ENCODE data around the gene GALNT2. TPM values are rescaled to one million over a fixed set of nuclear protein-coding genes. Genes with fewer than 3 reads are reported as not detected.
A peak's percentile ranks its signal among the peaks of the same experiment; 100 is the strongest.

The GALNT2 gene
- polyA plus RNA-seq, 1 donor = 62.2 TPM

- DNase-seq (ENCODE audit: low read depth) = no peak
Observed at GRCh38 chr1:230299191-230300006, 232.4 kb downstream of the GALNT2 start.

GRCh38 chr1:230300322-230301301 is 233.6 kb downstream of the GALNT2 start:
- DNase-seq (ENCODE audit: low read depth) = no peak

- DNase-seq (ENCODE audit: low read depth) = no peak
Observed at GRCh38 chr1:230301322-230301721, 234.3 kb downstream of the GALNT2 start.

- no peak for DNase-seq (ENCODE audit: low read depth)
Observed at GRCh38 chr1:230301822-230302221, 234.8 kb downstream of the GALNT2 start.

GRCh38 chr1:230303069-230303468 is 236.0 kb downstream of the GALNT2 start:
- DNase-seq (ENCODE audit: low read depth) = no peak

GRCh38 chr1:230303822-230304221 is 236.8 kb downstream of the GALNT2 start:
- DNase-seq (ENCODE audit: low read depth) = no peak

- DNase-seq (ENCODE audit: low read depth) = no peak
Observed at GRCh38 chr1:230306169-230306568, 239.1 kb downstream of the GALNT2 start.

- DNase-seq (ENCODE audit: low read depth) = no peak
Observed at GRCh38 chr1:230307213-230307612, 240.2 kb downstream of the GALNT2 start.

GRCh38 chr1:230308039-230308438 is 241.0 kb downstream of the GALNT2 start:
- DNase-seq (ENCODE audit: low read depth) = no peak

- no peak for DNase-seq (ENCODE audit: low read depth)
Observed at GRCh38 chr1:230308821-230309220, 241.8 kb downstream of the GALNT2 start.

GRCh38 chr1:230309646-230310177 is 242.7 kb downstream of the GALNT2 start:
- DNase-seq (ENCODE audit: low read depth) = no peak

GRCh38 chr1:230310381-230311163 is 243.5 kb downstream of the GALNT2 start:
- DNase-seq (ENCODE audit: low read depth) = peak; percentile 63

- no peak for DNase-seq (ENCODE audit: low read depth)
Observed at GRCh38 chr1:230312676-230313075, 245.6 kb downstream of the GALNT2 start.

GRCh38 chr1:230313453-230314141 is 246.6 kb downstream of the GALNT2 start:
- DNase-seq (ENCODE audit: low read depth) = no peak

GRCh38 chr1:230314142-230314470 is 247.1 kb downstream of the GALNT2 start:
- no peak for DNase-seq (ENCODE audit: low read depth)

GRCh38 chr1:230315099-230315498 is 248.1 kb downstream of the GALNT2 start:
- DNase-seq (ENCODE audit: low read depth) = no peak

- DNase-seq (ENCODE audit: low read depth) = no peak
Observed at GRCh38 chr1:230316864-230317745, 250.1 kb downstream of the GALNT2 start.

GRCh38 chr1:230317823-230318819 is 251.1 kb downstream of the GALNT2 start:
- DNase-seq (ENCODE audit: low read depth) = no peak
